Measurements from ENCODE around the gene RFLNA. TPM values are rescaled to one million over a fixed set of nuclear protein-coding genes. Genes with fewer than 3 reads are reported as not detected.

The RFLNA gene
- total and polyA plus RNA-seq, 2 experiments from 2014 or later, result 57.8 to 67.8 TPM

DNA sequence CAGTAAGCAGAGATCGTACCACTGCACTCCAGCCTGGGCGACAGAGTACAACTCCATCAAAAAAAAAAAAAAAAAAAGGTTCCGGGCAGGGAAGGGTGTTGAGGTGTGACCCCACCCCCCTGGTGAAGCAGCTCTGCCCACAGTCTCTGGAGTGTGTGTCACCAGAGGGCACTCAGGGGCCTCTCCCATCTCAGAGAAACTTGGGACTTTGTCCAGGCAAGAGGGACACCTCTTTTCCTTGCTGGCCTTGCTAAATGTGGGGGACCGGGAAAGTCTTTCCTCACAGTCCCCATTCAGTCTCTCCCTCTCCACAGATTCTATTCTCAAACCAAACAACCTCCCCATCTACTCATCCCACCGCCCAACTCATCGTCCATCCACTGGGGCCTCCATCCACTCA is 43.6 kb downstream of the RFLNA start:
- no peak for TF ChIP-seq EZH2 (IDR thresholded peaks at IDR 0.05; ENCODE audit: borderline replicate concordance)
- TF ChIP-seq, protein P1, sequence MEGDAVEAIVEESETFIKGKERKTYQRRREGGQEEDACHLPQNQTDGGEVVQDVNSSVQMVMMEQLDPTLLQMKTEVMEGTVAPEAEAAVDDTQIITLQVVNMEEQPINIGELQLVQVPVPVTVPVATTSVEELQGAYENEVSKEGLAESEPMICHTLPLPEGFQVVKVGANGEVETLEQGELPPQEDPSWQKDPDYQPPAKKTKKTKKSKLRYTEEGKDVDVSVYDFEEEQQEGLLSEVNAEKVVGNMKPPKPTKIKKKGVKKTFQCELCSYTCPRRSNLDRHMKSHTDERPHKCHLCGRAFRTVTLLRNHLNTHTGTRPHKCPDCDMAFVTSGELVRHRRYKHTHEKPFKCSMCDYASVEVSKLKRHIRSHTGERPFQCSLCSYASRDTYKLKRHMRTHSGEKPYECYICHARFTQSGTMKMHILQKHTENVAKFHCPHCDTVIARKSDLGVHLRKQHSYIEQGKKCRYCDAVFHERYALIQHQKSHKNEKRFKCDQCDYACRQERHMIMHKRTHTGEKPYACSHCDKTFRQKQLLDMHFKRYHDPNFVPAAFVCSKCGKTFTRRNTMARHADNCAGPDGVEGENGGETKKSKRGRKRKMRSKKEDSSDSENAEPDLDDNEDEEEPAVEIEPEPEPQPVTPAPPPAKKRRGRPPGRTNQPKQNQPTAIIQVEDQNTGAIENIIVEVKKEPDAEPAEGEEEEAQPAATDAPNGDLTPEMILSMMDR (IDR thresholded peaks at IDR 0.05; ENCODE audit: poor library complexity), result no peak
- TF ChIP-seq EZH2phosphoT487 (IDR thresholded peaks at IDR 0.05; ENCODE audit: low read depth, severe bottlenecking, unreplicated experiment), result no peak
- DNase-seq (ENCODE audit: low spot score), result no peak
- no peaks in the 10 kb centered on the region for H3K9me3 ChIP-seq (ENCODE audit: low read depth)
- no peaks in the 10 kb centered on the region for H3K36me3 ChIP-seq (replicated peaks; ENCODE audit: insufficient read depth, low read depth)
- no peaks in the 10 kb centered on the region for H3K27me3 ChIP-seq
- H3K79me2 ChIP-seq, result no peaks in the 10 kb centered on the region
- WGBS (ENCODE audit: low lambda C conversion rate, missing lambda C conversion rate), result 95% methylated on average over 5 of the region's 6 CpGs
- no peak overlapping the region for H2AFZ ChIP-seq
- H3K4me1 ChIP-seq (ENCODE audit: insufficient read depth), result no peaks in the 10 kb centered on the region
- H3K27ac ChIP-seq, result no peak overlapping the region
- no peak overlapping the region for H3K4me3 ChIP-seq
- no peaks in the 10 kb centered on the region for H3K9me2 ChIP-seq (replicated peaks; ENCODE audit: insufficient read depth)
- H4K20me1 ChIP-seq (ENCODE audit: insufficient read depth, poor library complexity, severe bottlenecking), result no peaks in the 10 kb centered on the region
- no peak overlapping the region for H3K4me2 ChIP-seq

DNA sequence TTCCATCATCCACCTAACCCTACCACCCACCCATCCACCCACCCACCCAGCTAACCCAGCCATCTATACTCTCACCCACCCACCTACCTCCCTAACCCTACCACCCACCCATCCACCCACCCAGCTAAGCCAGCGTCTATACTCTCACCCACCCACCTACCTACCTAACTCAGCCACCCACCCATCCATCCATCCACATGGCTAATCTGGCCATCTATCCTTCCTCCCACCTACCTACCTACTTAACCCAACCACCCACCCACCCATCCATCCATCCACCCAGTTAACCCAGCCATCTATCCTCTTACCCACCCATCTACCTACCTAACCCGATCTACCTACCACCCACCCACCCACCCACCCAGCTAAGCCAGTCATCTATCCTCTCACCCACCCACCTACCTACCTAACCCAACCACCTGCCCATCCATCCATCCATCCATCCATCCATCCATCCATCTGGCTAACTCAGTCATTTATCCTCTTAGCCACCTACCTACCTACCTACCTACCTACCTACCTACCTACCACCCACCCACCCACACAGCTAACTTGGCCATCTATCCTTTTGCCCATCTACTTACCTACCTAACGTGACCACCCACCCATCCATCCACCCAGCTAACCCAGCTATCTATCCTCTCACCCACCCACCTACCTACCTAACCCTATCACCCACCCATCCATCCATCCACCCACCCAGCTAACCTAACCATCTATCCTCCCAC is 44.1 kb downstream of the RFLNA start:
- no peaks in the 10 kb centered on the region for H4K20me1 ChIP-seq (ENCODE audit: insufficient read depth, poor library complexity, severe bottlenecking)
- DNase-seq (ENCODE audit: low spot score), result no peak
- H3K36me3 ChIP-seq (replicated peaks; ENCODE audit: insufficient read depth, low read depth), result no peaks in the 10 kb centered on the region
- no peak overlapping the region for H3K27ac ChIP-seq
- no peak overlapping the region for H2AFZ ChIP-seq
- WGBS (ENCODE audit: low lambda C conversion rate, missing lambda C conversion rate), result 80% methylated on average over 1 of the region's 3 CpGs
- H3K9me3 ChIP-seq (ENCODE audit: low read depth), result no peaks in the 10 kb centered on the region
- no peak overlapping the region for H3K4me2 ChIP-seq
- no peak overlapping the region for H3K4me3 ChIP-seq
- no peaks in the 10 kb centered on the region for H3K4me1 ChIP-seq (ENCODE audit: insufficient read depth)
- no peak for TF ChIP-seq EZH2 (IDR thresholded peaks at IDR 0.05; ENCODE audit: borderline replicate concordance)
- no peak for TF ChIP-seq EZH2phosphoT487 (IDR thresholded peaks at IDR 0.05; ENCODE audit: low read depth, severe bottlenecking, unreplicated experiment)
- TF ChIP-seq, protein P1 (IDR thresholded peaks at IDR 0.05; ENCODE audit: poor library complexity), result no peak
- no peaks in the 10 kb centered on the region for H3K79me2 ChIP-seq
- H3K9me2 ChIP-seq (replicated peaks; ENCODE audit: insufficient read depth), result no peaks in the 10 kb centered on the region
- no peaks in the 10 kb centered on the region for H3K27me3 ChIP-seq

DNA sequence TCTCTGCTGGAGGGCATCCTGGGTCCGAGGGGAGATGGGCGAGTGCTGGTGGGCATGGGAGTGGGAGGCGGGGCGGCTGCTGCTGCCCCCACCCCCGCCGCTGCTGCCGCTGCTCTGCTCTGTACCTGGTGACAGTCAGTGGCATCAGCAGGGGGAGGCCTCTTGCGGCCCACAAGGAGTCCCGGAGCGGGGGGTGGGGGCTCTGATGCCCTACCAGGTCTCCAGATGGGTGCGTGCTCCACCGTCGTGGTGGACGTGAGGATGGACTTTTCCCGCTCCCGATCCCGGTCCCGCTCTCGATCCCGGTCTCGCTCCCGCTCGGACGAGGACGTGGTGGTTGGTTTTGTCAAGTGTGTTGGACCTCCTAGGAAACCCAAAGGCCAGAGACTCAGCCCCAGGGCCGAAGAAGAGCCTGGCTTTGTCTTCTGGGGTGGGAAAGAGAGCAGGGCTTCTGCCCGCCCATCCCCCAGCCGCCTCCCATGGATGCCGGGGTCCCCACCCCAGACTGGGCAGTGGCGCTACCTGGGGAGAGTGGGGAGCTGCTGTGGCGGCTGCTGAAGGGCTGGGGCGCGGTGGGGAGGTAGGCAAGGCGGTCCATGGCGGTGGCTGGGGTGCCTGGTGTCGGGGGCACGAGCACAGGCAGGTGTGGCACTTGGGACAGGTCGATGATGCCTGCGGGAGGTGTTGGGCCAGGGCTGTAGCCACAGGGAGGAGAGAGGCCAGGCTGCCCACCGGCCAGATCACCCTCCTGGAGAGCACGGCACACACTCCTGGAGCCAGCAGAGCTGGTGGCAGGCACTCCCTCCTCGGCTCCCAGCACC is 45.4 kb downstream of the RFLNA start:
- H3K79me2 ChIP-seq, result no peaks in the 10 kb centered on the region
- no peaks in the 10 kb centered on the region for H3K9me3 ChIP-seq (ENCODE audit: low read depth)
- WGBS (ENCODE audit: low lambda C conversion rate, missing lambda C conversion rate), result 97% methylated on average over 36 of the region's 42 CpGs
- no peaks in the 10 kb centered on the region for H3K9me2 ChIP-seq (replicated peaks; ENCODE audit: insufficient read depth)
- no peak overlapping the region for H3K4me2 ChIP-seq
- no peaks in the 10 kb centered on the region for H4K20me1 ChIP-seq (ENCODE audit: insufficient read depth, poor library complexity, severe bottlenecking)
- TF ChIP-seq EZH2 (IDR thresholded peaks at IDR 0.05; ENCODE audit: borderline replicate concordance) (no peak), EZH2phosphoT487 (IDR thresholded peaks at IDR 0.05; ENCODE audit: low read depth, severe bottlenecking, unreplicated experiment) (no peak)
- TF ChIP-seq, protein P1 (IDR thresholded peaks at IDR 0.05; ENCODE audit: poor library complexity), result no peak
- H3K36me3 ChIP-seq (replicated peaks; ENCODE audit: insufficient read depth, low read depth), result no peaks in the 10 kb centered on the region
- no peak overlapping the region for H3K27ac ChIP-seq
- H2AFZ ChIP-seq, result no peak overlapping the region
- DNase-seq (ENCODE audit: low spot score), result no peak
- no peak overlapping the region for H3K4me3 ChIP-seq
- no peaks in the 10 kb centered on the region for H3K27me3 ChIP-seq
- H3K4me1 ChIP-seq (ENCODE audit: insufficient read depth), result no peaks in the 10 kb centered on the region
